ENCODE measurements around the gene C22orf39. TPM values are rescaled to one million over a fixed set of nuclear protein-coding genes. Genes with fewer than 3 reads are reported as not detected.
A peak's percentile ranks its signal among the peaks of the same experiment; 100 is the strongest.

C22orf39 gene, protein sequence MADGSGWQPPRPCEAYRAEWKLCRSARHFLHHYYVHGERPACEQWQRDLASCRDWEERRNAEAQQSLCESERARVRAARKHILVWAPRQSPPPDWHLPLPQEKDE
- polyA plus RNA-seq (2011; rRNA removed) (17.1 and 18.8 TPM in 2 replicates), polyA minus RNA-seq (2011; rRNA and poly(A)+ RNA removed) (18.6 and 19.9 TPM in 2 replicates)

DNA sequence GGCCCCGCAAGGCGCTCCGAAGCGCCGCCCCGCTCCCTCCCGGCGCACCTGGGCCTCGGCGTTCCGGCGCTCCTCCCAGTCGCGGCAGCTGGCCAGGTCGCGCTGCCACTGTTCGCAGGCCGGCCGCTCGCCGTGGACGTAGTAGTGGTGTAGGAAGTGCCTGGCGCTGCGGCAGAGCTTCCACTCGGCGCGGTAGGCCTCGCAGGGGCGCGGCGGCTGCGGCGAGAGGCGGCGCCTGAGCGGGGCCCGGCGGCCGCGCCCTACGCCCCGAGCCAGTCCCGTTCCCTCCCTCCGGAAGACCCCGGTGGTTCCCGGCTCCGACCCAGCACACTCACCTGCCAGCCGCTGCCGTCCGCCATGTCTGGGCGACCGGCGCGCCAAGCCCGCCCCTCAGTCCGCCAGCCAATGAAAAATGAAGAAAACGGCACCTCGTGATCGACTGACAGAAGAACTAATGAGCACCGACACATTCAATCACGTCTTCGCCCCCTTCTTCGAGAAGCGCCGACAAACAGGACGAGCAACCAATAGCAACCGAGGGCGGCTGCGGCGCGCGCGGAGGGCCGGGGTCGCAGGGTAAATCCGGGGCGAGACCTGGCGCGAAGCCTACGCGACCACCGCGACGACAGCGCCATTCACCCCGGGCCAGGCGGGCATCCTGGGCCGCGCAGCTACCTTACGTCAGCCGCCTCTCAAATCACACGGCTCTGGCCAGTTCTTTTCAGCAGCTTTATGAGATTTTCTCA, at the start of gene C22orf39:
Gene C22orf39, minus strand, starts transcription at position 382 of the 746 bp plus-strand sequence. Its CDS starts 23 bp downstream, at position 359.
- CTCF ChIA-PET: interaction anchor here (0.6 to 1.5 kb wide), 4 partner anchors 16 to 268 kb away, joined by 3 to 5 read pairs (median 4); no protein-coding TSS in a partner anchor
- no peaks in the 10 kb centered on the region for H3K27me3 ChIP-seq (ENCODE audit: control insufficient read depth, insufficient read depth, low read length)
- POLR2A ChIA-PET: no interaction called here

DNA sequence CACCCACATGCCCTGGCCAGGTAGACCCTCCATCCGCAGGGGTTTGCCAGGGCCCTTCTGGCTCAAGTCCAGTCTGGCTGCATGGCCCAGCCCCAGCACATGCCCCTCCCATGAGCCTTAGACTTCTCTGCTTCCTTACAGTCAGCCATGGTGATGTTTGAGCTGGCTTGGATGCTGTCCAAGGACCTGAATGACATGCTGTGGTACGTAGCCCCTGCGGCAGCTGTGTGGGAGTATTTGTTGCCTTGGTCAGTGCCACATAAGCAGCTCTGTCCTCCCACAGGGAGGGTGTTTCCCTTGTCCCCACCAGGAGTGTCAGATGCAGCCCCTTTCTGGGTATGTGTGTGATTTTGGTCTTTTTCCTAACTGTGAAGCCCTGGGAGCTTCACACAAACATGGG, 49.7 kb upstream of the C22orf39 start:
- H3K27me3 ChIP-seq (ENCODE audit: control insufficient read depth, insufficient read depth, low read length): no peaks in the 10 kb centered on the region
- H3K4me3 ChIP-seq (ENCODE audit: low read depth, low read length): no peak overlapping the region
- ChIA-PET CTCF (interaction anchor here (1.0 kb wide), 1 partner anchor 133 kb away, joined by 9 read pairs; no protein-coding TSS in a partner anchor), POLR2A (no interaction called here)
- H3K9me3 ChIP-seq (ENCODE audit: control insufficient read depth, insufficient read depth, low read length): no peaks in the 10 kb centered on the region
- DNase-seq (ENCODE audit: low read depth, low spot score): peak; percentile 78
- H3K27ac ChIP-seq (ENCODE audit: low read depth, low read length): peak overlapping the region; percentile 65
- TF ChIP-seq, protein P1, sequence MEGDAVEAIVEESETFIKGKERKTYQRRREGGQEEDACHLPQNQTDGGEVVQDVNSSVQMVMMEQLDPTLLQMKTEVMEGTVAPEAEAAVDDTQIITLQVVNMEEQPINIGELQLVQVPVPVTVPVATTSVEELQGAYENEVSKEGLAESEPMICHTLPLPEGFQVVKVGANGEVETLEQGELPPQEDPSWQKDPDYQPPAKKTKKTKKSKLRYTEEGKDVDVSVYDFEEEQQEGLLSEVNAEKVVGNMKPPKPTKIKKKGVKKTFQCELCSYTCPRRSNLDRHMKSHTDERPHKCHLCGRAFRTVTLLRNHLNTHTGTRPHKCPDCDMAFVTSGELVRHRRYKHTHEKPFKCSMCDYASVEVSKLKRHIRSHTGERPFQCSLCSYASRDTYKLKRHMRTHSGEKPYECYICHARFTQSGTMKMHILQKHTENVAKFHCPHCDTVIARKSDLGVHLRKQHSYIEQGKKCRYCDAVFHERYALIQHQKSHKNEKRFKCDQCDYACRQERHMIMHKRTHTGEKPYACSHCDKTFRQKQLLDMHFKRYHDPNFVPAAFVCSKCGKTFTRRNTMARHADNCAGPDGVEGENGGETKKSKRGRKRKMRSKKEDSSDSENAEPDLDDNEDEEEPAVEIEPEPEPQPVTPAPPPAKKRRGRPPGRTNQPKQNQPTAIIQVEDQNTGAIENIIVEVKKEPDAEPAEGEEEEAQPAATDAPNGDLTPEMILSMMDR (IDR thresholded peaks at IDR 0.05; ENCODE audit: low read depth, low read length): no peak

More for the DNA sequence above, at the start of gene C22orf39:
- TF ChIP-seq, protein P1 (IDR thresholded peaks at IDR 0.05; ENCODE audit: low read depth, low read length): no peak
- H3K9me3 ChIP-seq (ENCODE audit: control insufficient read depth, insufficient read depth, low read length): no peaks in the 10 kb centered on the region
- peak within 1 kb of the TSS; percentile 80 for H3K4me3 ChIP-seq (ENCODE audit: low read depth, low read length)
- DNase-seq (ENCODE audit: low read depth, low spot score): peak; percentile 75
- peak within 1 kb of the TSS; percentile 65 for H3K27ac ChIP-seq (ENCODE audit: low read depth, low read length)

DNA sequence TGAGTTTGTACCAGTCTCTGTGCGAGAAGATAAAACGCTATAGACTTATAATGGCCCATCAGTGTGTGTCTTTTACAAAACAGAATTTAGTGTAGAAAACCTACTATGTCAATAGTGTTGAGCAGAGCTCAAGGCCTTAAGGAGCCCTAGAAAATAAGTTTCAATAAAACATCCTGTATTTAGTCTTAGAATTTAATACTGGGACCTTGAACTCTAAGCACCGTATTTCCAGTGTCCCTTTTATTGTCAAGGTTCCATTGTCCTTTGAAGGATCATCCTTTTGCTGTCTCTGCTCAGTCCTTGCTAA, 48.8 kb upstream of the C22orf39 start:
- ChIA-PET POLR2A (no interaction called here), CTCF (interaction anchor here (0.6 to 2.8 kb wide), 2 partner anchors 133 to 290 kb away, joined by 3 to 27 read pairs; no protein-coding TSS in a partner anchor)
- no peaks in the 10 kb centered on the region for H3K9me3 ChIP-seq (ENCODE audit: control insufficient read depth, insufficient read depth, low read length)
- no peaks in the 10 kb centered on the region for H3K27me3 ChIP-seq (ENCODE audit: control insufficient read depth, insufficient read depth, low read length)
- TF ChIP-seq, protein P1 (IDR thresholded peaks at IDR 0.05; ENCODE audit: low read depth, low read length): no peak
- H3K27ac ChIP-seq (ENCODE audit: low read depth, low read length): no peak overlapping the region
- no peak overlapping the region for H3K4me3 ChIP-seq (ENCODE audit: low read depth, low read length)
- DNase-seq (ENCODE audit: low read depth, low spot score): no peak

DNA sequence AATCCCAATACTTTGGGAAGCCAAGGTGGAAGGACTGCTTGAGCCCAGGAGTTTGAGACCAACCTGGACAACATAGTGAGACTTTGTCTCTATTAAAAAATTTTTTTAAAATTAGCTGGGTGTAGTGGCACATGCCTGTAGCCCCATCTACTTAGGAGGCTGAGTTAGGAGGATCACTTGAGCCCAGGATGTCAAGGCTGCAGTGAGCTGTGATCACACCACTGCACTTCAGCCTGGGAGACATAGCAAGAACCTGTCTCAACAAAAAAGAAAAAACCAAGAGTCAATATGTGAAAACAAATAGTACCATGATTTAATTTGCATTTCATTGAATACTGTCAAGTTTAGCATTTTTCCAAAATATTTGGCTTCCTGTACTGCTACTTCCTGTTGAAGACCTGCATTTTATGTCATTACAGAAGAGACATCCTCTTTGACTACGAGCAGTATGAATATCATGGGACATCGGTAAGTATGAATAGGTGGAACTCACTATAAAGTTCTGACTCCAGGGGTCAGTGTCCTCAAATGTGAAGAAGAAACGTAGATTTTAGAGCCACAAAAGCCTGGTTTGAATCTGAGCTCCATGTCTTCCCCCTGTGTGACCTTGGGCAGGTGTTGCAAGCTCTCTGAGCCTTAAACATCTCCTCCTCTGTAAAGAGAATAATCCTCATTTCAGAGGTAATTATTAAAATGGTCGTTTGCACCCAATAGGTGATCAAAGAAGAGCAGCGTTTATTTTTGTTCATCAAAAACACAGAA, 48.2 kb upstream of the C22orf39 start:
- TF ChIP-seq, protein P1 (IDR thresholded peaks at IDR 0.05; ENCODE audit: low read depth, low read length): peak; percentile 38
- Histone ChIP-seq H3K4me3 (ENCODE audit: low read depth, low read length) (no peak overlapping the region), H3K27ac (ENCODE audit: low read depth, low read length) (no peak overlapping the region), H3K9me3 (ENCODE audit: control insufficient read depth, insufficient read depth, low read length) (no peaks in the 10 kb centered on the region), H3K27me3 (ENCODE audit: control insufficient read depth, insufficient read depth, low read length) (no peaks in the 10 kb centered on the region)
- CTCF ChIA-PET: interaction anchor here (0.6 to 2.8 kb wide), 2 partner anchors 134 to 290 kb away, joined by 3 to 27 read pairs; no protein-coding TSS in a partner anchor
- no peak for DNase-seq (ENCODE audit: low read depth, low spot score)
- POLR2A ChIA-PET: no interaction called here

Measured in AG04450 (cell line).